Inflammatory macrophage treated with lipopolysaccharide for 4 hours (primary cell): ENCODE measurements around the gene NR6A1.

Experiments used
- DNase-seq: peaks from one replicate; pipeline ENCODE4 v3.0.0-alpha.2; 2020

The NR6A1 gene

DNA sequence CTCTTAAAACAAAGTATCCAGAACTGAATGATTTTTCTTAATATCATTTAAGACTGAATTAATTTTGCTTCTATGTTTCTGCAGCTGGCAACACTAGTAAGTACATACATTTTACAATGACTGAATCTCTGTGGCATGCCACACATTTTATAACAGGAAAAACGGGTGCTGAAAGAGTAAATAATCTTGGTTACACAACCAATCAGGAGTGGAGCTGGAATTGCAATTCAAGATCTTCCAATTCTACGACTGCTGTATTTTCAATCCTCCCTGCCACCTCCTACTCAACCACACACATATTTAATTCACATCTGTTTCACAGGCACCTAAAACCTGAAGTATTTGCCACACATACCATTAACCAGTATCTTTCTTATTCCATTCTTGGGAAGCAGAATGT is 211.2 kb downstream of the NR6A1 start:
- no peak for DNase-seq

DNA sequence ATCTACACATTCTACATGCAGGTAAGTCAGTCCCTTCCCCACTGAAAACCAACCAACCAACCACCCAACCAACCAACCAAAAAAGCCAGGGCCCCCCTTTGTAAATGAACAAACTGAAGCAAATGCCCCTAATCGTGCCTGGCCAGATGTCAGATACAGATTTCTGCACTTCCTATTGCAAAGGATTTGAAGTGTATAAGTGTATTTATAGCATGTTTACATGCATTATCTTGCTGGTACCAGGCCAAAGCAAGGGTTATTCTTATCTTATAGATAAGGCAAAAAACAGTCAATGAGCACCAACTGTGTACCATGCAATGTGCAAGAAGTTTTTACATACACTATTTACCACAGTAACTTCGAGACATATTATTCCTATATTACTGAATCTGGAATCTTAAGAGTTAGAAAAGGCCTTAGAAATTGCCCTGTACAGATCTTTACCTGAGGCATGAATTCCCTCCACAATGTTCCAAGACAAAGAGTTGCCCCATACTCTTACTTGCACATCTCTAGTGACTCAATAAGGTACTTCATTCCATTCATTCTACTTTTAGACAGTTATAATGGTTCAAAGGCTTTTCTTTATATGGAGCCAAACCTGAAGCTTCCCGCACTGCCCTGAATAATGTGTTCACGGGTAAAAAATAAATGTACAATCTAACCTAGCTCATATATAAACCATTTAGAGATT is 212.2 kb downstream of the NR6A1 start:
- no peak for DNase-seq

DNA sequence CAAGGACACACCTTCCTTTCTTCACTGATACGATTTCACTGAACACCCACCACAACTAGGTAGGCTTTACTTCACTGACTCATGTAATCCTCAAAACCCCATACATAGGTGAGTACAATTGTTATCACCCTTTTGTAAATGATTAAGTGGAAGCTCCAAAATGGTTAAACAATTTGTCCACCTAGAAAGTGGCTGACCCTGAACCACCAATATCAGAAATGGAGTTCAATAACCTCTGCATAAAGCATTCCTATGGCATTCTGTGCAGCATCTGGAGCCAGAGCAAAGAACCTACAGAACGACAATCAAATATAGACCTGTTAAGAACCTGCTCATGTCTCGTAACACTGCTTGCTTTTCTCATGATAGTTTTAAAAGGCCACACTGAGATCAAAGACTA is 213.2 kb downstream of the NR6A1 start:
- DNase-seq, result no peak

- DNase-seq, result no peak
Measured at GRCh38 chr9:124555043-124555442, 216.1 kb downstream of the NR6A1 start.

- no peak for DNase-seq
Measured at GRCh38 chr9:124553738-124554137, 217.4 kb downstream of the NR6A1 start.

GRCh38 chr9:124552273-124552605 is 218.9 kb downstream of the NR6A1 start:
- DNase-seq, result no peak

GRCh38 chr9:124551472-124552272 is 219.4 kb downstream of the NR6A1 start:
- DNase-seq, result peak; percentile 4

DNA sequence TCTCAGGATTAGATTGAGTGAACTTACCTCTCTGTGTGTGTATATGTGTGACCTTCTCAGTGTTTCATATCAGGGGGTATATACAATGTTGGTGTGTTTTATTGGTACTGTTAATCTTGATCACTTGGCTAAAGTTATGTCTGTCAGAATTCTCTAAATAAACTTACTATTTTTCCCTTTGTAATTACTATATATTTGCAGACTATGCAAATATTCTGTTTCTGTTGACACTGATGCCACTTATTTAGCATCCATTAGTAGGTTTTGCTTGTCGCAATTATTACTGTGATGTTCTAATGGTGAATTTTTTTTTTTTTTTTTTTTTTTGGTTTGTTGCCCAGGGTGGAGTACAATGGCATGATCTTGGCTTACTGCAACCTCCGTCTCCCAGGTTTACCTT is 221.0 kb downstream of the NR6A1 start:
- no peak for DNase-seq

- no peak for DNase-seq
Measured at GRCh38 chr9:124549016-124549415, 222.1 kb downstream of the NR6A1 start.

DNA sequence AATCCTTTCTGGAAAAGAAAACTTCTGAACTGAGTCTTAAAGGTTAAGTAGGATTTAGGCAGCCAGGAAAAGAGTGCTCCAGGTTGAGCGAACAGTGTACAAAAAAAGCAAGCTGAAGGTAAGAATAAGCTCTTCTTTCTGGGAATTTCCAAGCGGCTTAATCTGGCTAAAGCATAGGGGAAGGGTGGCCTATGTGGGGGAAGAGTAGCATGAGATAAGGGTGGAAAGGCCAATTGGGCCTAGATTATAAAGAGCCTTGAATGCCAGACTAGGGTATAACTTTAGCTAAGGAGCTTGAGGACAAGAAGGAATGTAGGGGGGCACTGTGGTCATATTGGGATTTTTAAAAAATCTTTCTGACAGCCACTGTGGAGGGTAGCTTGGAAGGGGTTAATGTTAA is 226.6 kb downstream of the NR6A1 start:
- DNase-seq, result no peak

GRCh38 chr9:124541824-124542223 is 229.3 kb downstream of the NR6A1 start:
- no peak for DNase-seq

DNA sequence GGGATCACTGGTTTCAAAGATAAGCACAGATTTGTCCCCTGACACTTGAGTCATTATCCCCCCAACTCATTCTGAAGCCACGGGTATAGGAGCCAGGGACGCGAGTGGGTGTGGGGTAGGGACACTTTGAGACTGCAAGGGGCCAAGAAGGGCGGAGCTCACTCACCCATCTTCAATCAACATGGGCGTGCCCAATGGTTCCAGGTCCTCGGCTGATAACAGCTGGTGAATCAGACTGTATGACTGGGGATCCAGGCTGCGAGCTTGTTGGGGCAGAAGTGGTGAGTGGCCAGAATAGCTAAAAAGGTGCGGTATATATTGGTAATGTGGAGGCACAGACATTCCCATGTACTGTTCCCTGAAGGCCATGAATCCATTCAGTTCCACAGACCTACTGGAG is 233.2 kb downstream of the NR6A1 start:
- DNase-seq, result no peak

GRCh38 chr9:124535846-124536245 is 235.3 kb downstream of the NR6A1 start:
- DNase-seq, result no peak

GRCh38 chr9:124532897-124533296 is 238.2 kb downstream of the NR6A1 start:
- DNase-seq, result no peak

DNA sequence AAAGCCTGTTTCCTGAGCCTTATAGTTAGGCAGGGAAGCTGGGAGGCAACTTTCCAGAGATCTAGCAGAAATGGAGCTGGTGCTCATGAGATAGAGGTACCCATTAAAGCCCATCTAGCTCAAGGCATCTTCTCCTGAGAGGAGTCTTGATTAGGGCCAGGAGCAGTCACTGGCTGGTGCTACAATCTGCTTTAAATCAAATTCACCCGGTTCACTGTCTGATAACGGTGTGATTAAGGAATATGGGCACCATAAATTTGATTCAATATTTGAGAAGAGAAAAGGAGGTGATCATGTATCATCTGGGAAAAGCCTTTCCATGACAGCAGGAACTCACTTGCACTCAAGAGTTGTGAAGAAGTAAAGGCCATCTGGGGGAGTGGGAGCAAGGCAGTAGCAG is 240.0 kb downstream of the NR6A1 start:
- DNase-seq, result no peak

GRCh38 chr9:124530246-124530645 is 240.9 kb downstream of the NR6A1 start:
- no peak for DNase-seq

DNA sequence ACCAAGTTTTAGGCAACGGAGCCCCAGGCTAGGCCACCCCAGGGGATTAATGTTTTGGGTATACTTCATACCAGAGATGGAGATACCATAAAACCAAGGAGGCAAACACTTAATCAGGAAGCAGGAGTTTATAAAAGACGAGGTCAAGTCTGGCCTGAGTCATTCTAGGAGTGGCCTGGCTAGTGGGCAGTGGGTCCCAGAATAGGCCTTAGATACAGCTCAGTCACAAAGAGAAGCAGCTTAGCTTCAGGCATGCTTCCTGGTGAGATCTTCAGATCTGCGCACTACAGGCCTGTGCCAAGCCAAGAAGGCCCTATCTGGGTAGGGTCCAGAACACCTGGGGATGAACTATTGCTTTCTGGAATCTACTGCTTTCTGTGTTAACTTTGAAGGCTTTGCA is 243.3 kb downstream of the NR6A1 start:
- no peak for DNase-seq

DNA sequence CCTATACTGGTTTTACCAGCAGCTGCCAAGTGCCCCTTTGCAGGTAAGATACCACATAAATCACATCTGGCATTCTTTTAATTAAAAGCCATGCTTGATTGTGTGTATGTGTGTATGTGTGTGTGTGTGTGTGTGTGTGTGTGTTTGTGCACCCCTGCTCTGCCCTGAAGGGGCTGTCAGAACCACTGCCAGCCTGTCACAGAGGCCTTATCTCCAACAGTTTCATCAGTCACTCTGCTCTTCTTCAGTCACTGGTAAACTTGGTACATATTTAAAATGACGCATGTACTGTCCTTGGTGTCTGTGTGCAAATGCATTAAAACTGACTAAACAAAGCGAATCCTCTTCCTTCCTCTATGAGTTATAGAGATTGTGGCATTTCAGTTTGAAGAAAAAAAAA is 244.9 kb downstream of the NR6A1 start:
- no peak for DNase-seq

DNA sequence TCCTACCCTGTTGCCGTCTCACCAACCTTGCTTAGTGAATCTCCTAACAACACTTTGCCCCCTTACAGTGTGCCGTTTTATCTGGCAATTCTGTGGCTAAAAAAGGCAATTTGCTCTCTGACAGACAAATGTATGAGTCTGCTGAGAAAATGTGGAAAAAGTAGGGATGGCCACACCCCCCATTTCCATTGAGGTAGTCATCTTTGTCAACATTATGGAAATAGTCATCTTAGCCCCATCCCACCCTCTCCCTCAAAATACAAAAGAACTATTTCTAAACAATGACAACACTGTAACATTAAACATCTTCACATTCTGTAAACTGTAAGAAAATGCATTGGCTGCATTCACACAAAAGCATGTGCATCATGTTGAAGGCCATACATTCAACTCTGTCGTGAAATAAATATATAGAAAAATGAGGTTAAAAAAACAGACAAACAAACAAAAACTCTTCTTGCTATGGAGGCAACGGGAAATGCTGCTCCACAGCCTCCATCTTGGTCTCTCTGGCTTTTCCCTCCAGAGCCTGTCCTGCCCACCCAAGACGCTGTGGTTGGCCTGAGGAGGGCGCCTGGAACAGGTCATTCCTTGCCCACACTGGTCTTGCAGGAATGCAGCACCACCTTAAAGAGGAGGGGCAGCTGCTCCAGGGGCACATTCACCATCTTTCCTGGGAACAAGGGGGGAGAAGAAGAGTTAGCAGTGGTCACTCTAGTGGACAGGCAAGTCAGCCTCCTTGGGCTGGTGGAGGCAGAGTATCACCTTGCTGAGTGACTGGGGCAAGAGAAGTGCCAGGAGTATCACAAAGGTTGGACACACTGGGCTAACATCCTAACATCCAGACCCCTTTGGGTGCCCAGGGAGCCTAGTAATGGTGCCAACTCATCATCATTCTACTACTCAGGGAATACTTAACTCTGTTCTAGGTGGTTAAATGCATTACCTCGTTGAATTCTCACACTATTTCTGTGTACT is 248.7 kb downstream of the NR6A1 start:
- DNase-seq, result no peak

GRCh38 chr9:124521142-124521541 is 250.0 kb downstream of the NR6A1 start:
- DNase-seq, result no peak

GRCh38 chr9:124520206-124520596 is 250.9 kb downstream of the NR6A1 start:
- no peak for DNase-seq

DNA sequence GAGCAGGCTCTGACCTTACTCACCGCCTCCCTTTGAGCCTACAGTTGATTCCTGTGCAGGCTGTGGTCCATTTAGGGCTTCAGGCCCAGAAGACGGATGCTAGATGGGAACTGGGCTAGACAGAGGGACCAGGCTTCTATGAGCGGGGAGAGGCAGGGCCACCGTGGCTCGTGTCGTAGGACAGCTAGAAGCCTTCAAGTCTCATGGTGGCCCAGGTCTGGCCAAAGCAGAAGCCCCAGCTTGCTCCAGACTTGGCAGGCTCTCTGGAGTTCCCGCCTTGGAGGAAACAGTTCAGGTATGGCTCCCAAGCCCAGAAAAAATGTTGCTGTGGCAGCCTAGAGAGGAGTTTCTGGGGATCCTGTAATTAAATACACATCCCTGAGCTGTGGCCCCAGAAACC is 253.0 kb downstream of the NR6A1 start:
- no peak for DNase-seq

DNA sequence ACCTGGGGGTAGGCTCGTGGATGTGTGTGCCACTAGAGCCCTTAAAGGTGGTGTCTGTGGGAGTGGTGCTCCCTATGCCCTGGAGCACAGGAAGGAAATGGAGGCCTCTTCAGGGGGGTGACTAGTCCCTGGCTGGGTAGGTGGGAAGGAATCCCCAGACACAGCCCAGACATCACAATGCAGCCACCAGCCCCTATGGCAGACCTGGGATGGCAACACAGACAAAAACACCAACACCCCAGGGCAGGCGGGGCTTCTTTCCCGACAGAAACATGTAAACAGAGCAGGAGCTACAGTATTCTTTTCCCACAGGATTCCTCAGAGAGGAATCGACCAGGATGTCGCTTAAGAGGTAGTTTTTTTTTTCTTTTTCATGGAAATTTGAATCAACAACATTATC is 253.5 kb downstream of the NR6A1 start:
- DNase-seq, result no peak

DNA sequence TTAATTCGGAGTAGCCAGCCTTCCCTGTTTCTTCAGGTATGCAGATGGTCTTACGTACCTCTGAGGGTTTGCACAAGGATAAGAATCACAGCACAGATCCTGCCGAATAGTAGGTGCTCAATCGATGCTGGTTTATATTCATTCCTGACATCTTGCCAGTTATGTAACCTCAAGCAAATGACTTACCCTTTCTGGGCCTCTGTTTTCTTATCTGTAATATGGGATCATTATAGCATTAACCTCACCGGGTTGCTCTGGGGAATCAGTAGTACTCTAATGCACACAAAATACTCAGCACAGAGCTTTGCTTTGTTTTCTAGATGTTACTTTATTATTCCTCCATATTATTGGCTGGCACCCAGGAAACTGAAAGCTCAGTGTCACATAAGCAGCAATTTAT is 256.2 kb downstream of the NR6A1 start:
- no peak for DNase-seq
